Sigmoid colon (tissue), 7 donors: Measurements from ENCODE around the gene IPPK. TPM values are rescaled to one million over a fixed set of nuclear protein-coding genes. Genes with fewer than 3 reads are reported as not detected.

Source experiments
- DNase-seq: peaks from one replicate; pipeline ENCODE4 v3.0.0-alpha.2; 2019
- H3K27ac ChIP-seq, 4 donors: fragments of 200-600 bp; sonication (generic); one replicate each; pipeline ENCODE4 v1.5.1; 2016 to 2019; ENCODE audit warnings: mild to moderate bottlenecking in 1 of 4
- H3K27me3 ChIP-seq, 3 donors: fragments of 200-600 bp; sonication (generic); one replicate each; pipeline ENCODE4 v1.5.1; 2019; ENCODE audit warnings: mild to moderate bottlenecking in 1 of 3
- H3K36me3 ChIP-seq, 4 donors: fragments of 200-600 bp; sonication (generic); one replicate each; pipeline ENCODE4 v1.5.1; 2016 to 2019
- H3K4me1 ChIP-seq, 4 donors: fragments of 200-600 bp; sonication (generic); one replicate each; pipeline ENCODE4 v1.5.1; 2017 to 2019
- H3K4me3 ChIP-seq, 4 donors: fragments of 200-600 bp; sonication (generic); one replicate each; pipeline ENCODE4 v1.5.1; 2017 to 2019; ENCODE audit warnings: mild to moderate bottlenecking in 2 of 4, moderate library complexity in 1 of 4
- H3K9me3 ChIP-seq, 4 donors: fragments of 200-600 bp in 3 of 4; sonication (generic) in 3 of 4; one replicate each; pipeline versions ENCODE4 v1.5.1 to v1.6.1; 2013 to 2019
- CTCF ChIP-seq, 4 experiments: fragments of 450-650 bp in 3 of 4; fragments of 200-600 bp in 1 of 4; IDR thresholded peaks; one replicate each; pipeline ENCODE4 v1.5.1; 2016 to 2019; ENCODE audit warnings: antibody characterized with exemption in 4 of 4, mild to moderate bottlenecking in 3 of 4, moderate library complexity in 2 of 4
- EP300 ChIP-seq, 4 donors: sonication (generic); formaldehyde crosslinking; IDR thresholded peaks; one replicate each; pipeline ENCODE4 v1.6.1; 2017; ENCODE audit warnings: antibody characterized with exemption in 4 of 4
- POLR2A ChIP-seq, 2 donors: fragments of 450-650 bp; IDR thresholded peaks; one replicate each; pipeline ENCODE4 v1.6.1; 2016; ENCODE audit warnings: antibody characterized with exemption in 2 of 2, mild to moderate bottlenecking in 2 of 2, moderate library complexity in 2 of 2
- POLR2AphosphoS5 ChIP-seq, 4 donors: sonication (generic); formaldehyde crosslinking; IDR thresholded peaks; one replicate each; pipeline ENCODE4 v1.6.1; 2017; ENCODE audit warnings: antibody characterized with exemption in 4 of 4
- WGBS, 2 donors: extraction: QIAGEN DNeasy Blood & Tissue Kit; methylation state at CpG; one replicate each; pipeline ENCODE4 v1.1.7; 2013; 5-methylcytosine and 5-hydroxymethylcytosine counted together
- intact Hi-C: fragments of 100-400 bp; cut with DNase I; formaldehyde crosslinking; loops from one replicate; pipeline ENCODE4 v1.15.1; 2023
- polyA plus RNA-seq, 3 donors: library from polyadenylated mRNA; stranded (reverse); fragments of 200-250 nt; gene quantifications; one replicate each; pipeline ENCODE4 v1.2.3, GENCODE V29; 2013
- total RNA-seq, 4 donors: library from RNA; depleted of rRNA; stranded (reverse); fragments of >200 nt; gene quantifications; one replicate each; pipeline ENCODE4 v1.1.0, GENCODE V29; 2016
- donor health status: healthy with polysubstance abuse.
- donor health status: Bipolar disorder and iron deficiency.
- donor health status: healthy.

The IPPK gene
- total and polyA plus RNA-seq, 7 donors, result 3.6 to 12.5 (median 6.4) TPM

- WGBS, 2 donors, result 96% methylated on average over 11 of the region's 11 CpGs
- Histone ChIP-seq H3K4me3 (peak overlapping the region in 2 of 4 donors; percentile 11 to 19), H3K4me1 (peaks cover 0 to 72% (median 57%) of the 10 kb centered on the region in 4 donors), H3K27ac (peak overlapping the region; percentile 63 to 90 (median 80)), H3K9me3 (no peaks in the 10 kb centered on the region), H3K36me3 (peaks cover 0 to 15% (median 0%) of the 10 kb centered on the region in 4 donors), H3K27me3 (no peaks in the 10 kb centered on the region)
- intact Hi-C loops, result no loop called here
- TF ChIP-seq POLR2A (IDR thresholded peaks at IDR 0.05) (no peak), CTCF (IDR thresholded peaks at IDR 0.05) (no peak), EP300 (IDR thresholded peaks at IDR 0.05) (no peak), POLR2AphosphoS5 (IDR thresholded peaks at IDR 0.05) (no peak)
- peak; percentile 61 for DNase-seq
Observed at GRCh38 chr9:92617195-92617813, 52.6 kb downstream of the IPPK start.

GRCh38 chr9:92616655-92617111 lies 53.2 kb downstream of the IPPK start:
- TF ChIP-seq CTCF (IDR thresholded peaks at IDR 0.05) (no peak), POLR2AphosphoS5 (IDR thresholded peaks at IDR 0.05) (peak in 2 of 4 donors; percentile 7)
- Histone ChIP-seq H3K36me3 (peaks cover 0 to 15% (median 2%) of the 10 kb centered on the region in 4 donors), H3K4me1 (peaks cover 0 to 74% (median 57%) of the 10 kb centered on the region in 4 donors), H3K9me3 (no peaks in the 10 kb centered on the region), H3K27me3 (no peaks in the 10 kb centered on the region), H3K27ac (peak overlapping the region; percentile 63 to 90 (median 80)), H3K4me3 (peak overlapping the region in 3 of 4 donors; percentile 0 to 19 (median 11))
- 79 to 83% methylated on average over 11 of the region's 11 CpGs for WGBS, 2 donors
- intact Hi-C loops, result no loop called here
- peak; percentile 78 for DNase-seq

- WGBS, 2 donors, result 78 to 89% methylated on average over 11 of the region's 11 CpGs
- peaks cover 0 to 74% (median 59%) of the 10 kb centered on the region in 4 donors for H3K4me1 ChIP-seq
- no peaks in the 10 kb centered on the region for H3K9me3 ChIP-seq
- TF ChIP-seq POLR2AphosphoS5 (IDR thresholded peaks at IDR 0.05), result peak in 1 of 4 donors; percentile 42
- no peak for TF ChIP-seq POLR2A (IDR thresholded peaks at IDR 0.05)
- no peaks in the 10 kb centered on the region for H3K27me3 ChIP-seq
- peaks cover 0 to 15% (median 2%) of the 10 kb centered on the region in 4 donors for H3K36me3 ChIP-seq
- peak overlapping the region; percentile 63 to 90 (median 80) for H3K27ac ChIP-seq
- intact Hi-C loops, result no loop called here
- peak; percentile 67 for DNase-seq
- peak overlapping the region in 3 of 4 donors; percentile 0 to 19 (median 11) for H3K4me3 ChIP-seq
Observed at GRCh38 chr9:92616199-92616641, 53.7 kb downstream of the IPPK start.

- no peak overlapping the region for H3K4me3 ChIP-seq
- H3K9me3 ChIP-seq, result no peaks in the 10 kb centered on the region
- no peaks in the 10 kb centered on the region for H3K27me3 ChIP-seq
- H3K36me3 ChIP-seq, result peaks cover 0 to 15% (median 2%) of the 10 kb centered on the region in 4 donors
- 92 to 94% methylated on average over 13 of the region's 13 CpGs for WGBS, 2 donors
- H3K4me1 ChIP-seq, result peaks cover 0 to 73% (median 59%) of the 10 kb centered on the region in 4 donors
- DNase-seq, result peak; percentile 42
- peak overlapping the region; percentile 63 to 90 (median 80) for H3K27ac ChIP-seq
- intact Hi-C loops, result no loop called here
- TF ChIP-seq POLR2A (IDR thresholded peaks at IDR 0.05), result no peak
- no peak for TF ChIP-seq EP300 (IDR thresholded peaks at IDR 0.05)
Observed at GRCh38 chr9:92615790-92616189, 54.1 kb downstream of the IPPK start.

- peaks cover 0 to 64% (median 51%) of the 10 kb centered on the region in 4 donors for H3K4me1 ChIP-seq
- H3K4me3 ChIP-seq, result no peak overlapping the region
- H3K27me3 ChIP-seq, result no peaks in the 10 kb centered on the region
- TF ChIP-seq POLR2AphosphoS5 (IDR thresholded peaks at IDR 0.05), result no peak
- no peak for TF ChIP-seq POLR2A (IDR thresholded peaks at IDR 0.05)
- no peak for TF ChIP-seq EP300 (IDR thresholded peaks at IDR 0.05)
- no peak for TF ChIP-seq CTCF (IDR thresholded peaks at IDR 0.05)
- peak; percentile 63 for DNase-seq
- peak overlapping the region; percentile 3 to 90 (median 80) for H3K27ac ChIP-seq
- WGBS, 2 donors, result 89 to 93% methylated on average over 17 of the region's 17 CpGs
- H3K9me3 ChIP-seq, result no peaks in the 10 kb centered on the region
- H3K36me3 ChIP-seq, result peaks cover 0 to 15% (median 2%) of the 10 kb centered on the region in 4 donors
- intact Hi-C loops, result no loop called here
Observed at GRCh38 chr9:92614763-92615461, 55.0 kb downstream of the IPPK start.
